Hepatocyte (in vitro differentiated cells): ENCODE results near the gene IMMP2L. TPM values are rescaled to one million over a fixed set of nuclear protein-coding genes. Genes with fewer than 3 reads are reported as not detected.

Source experiments
- DNase-seq: peaks from one replicate; pipeline ENCODE4 v3.0.0-alpha.2; 2016; ENCODE audit warnings: low spot score
- H2AFZ ChIP-seq: fragments of 200-600 bp; sonication (generic); 2 replicates; pipeline ENCODE4 v1.6.0; 2016; ENCODE audit warnings: antibody characterized with exemption, mild to moderate bottlenecking
- H3K27ac ChIP-seq: fragments of 200-600 bp; sonication (generic); 2 replicates; pipeline ENCODE4 v1.5.1; 2016; ENCODE audit warnings: mild to moderate bottlenecking
- H3K27me3 ChIP-seq: fragments of 200-600 bp; sonication (generic); 2 replicates; pipeline ENCODE4 v1.6.1; 2016
- H3K36me3 ChIP-seq: fragments of 200-600 bp; sonication (generic); replicated peaks from 2 replicates; pipeline ENCODE4 v1.5.1; 2016; ENCODE audit warnings: low read depth; ENCODE audit not compliant: insufficient read depth
- H3K4me1 ChIP-seq: fragments of 200-600 bp; sonication (generic); 2 replicates; pipeline ENCODE4 v1.5.1; 2016; ENCODE audit warnings: mild to moderate bottlenecking, moderate library complexity; ENCODE audit not compliant: insufficient read depth
- H3K4me2 ChIP-seq: fragments of 200-600 bp; sonication (generic); 2 replicates; pipeline ENCODE4 v1.6.0; 2016
- H3K4me3 ChIP-seq: fragments of 200-600 bp; sonication (generic); 2 replicates; pipeline ENCODE4 v1.5.1; 2016; ENCODE audit warnings: mild to moderate bottlenecking
- H3K79me2 ChIP-seq: fragments of 200-600 bp; sonication (generic); 2 replicates; pipeline ENCODE4 v1.6.0; 2017; ENCODE audit warnings: mild to moderate bottlenecking
- H3K9me2 ChIP-seq: fragments of 200-600 bp; sonication (generic); replicated peaks from 2 replicates; pipeline ENCODE4 v1.6.0; 2017; ENCODE audit warnings: mild to moderate bottlenecking; ENCODE audit not compliant: insufficient read depth
- H3K9me3 ChIP-seq: fragments of 200-600 bp; sonication (generic); 2 replicates; pipeline ENCODE4 v1.5.1; 2016; ENCODE audit warnings: low read depth, mild to moderate bottlenecking
- H4K20me1 ChIP-seq: fragments of 200-600 bp; sonication (generic); 2 replicates; pipeline ENCODE4 v1.6.0; 2016; ENCODE audit warnings: mild to moderate bottlenecking; ENCODE audit not compliant: insufficient read depth, poor library complexity, severe bottlenecking
- CTCF ChIP-seq: fragments of 200-600 bp; sonication (generic); IDR thresholded peaks from 2 replicates; pipeline ENCODE4 v1.5.1; 2016; ENCODE audit warnings: antibody characterized with exemption, mild to moderate bottlenecking; ENCODE audit not compliant: poor library complexity
- EZH2 ChIP-seq: fragments of 200-600 bp; sonication (generic); IDR thresholded peaks from 2 replicates; pipeline ENCODE4 v1.6.1; 2016; ENCODE audit warnings: antibody characterized with exemption, mild to moderate bottlenecking, borderline replicate concordance
- EZH2phosphoT487 ChIP-seq: fragments of 200-600 bp; sonication (generic); IDR thresholded peaks from one replicate; pipeline ENCODE4 v1.6.1; 2018; ENCODE audit warnings: antibody characterized with exemption, mild to moderate bottlenecking, low read depth, moderate library complexity; ENCODE audit not compliant: unreplicated experiment, severe bottlenecking
- WGBS: methylation state at CpG from one replicate; pipeline ENCODE4 v1.1.6; 2016; ENCODE audit warnings: low lambda C conversion rate; ENCODE audit errors: missing lambda C conversion rate; 5-methylcytosine and 5-hydroxymethylcytosine counted together
- polyA plus RNA-seq: library from polyadenylated mRNA; unstranded; fragments of >200 nt; fragmentation: Nextera tagmentation; extraction: Ambion mirVana; gene quantifications from 2 replicates; pipeline ENCODE4 v1.2.1, GENCODE V29; 2016
- total RNA-seq: library from RNA; depleted of rRNA; stranded (reverse); fragments of >200 nt; gene quantifications from 2 replicates; pipeline ENCODE4 v1.2.3, GENCODE V29; 2014

IMMP2L gene
- total and polyA plus RNA-seq, 2 experiments from 2014 or later = 13.3 to 17.6 TPM

GRCh38 chr7:111210043-111210442 lies 352.2 kb downstream of the IMMP2L start:
- TF ChIP-seq EZH2phosphoT487 (no peak), EZH2 (no peak), CTCF (no peak)
- H2AFZ ChIP-seq = no peak overlapping the region
- 91% methylated on average over 1 of the region's 1 CpG for WGBS

GRCh38 chr7:111205251-111205650 lies 357.0 kb downstream of the IMMP2L start:
- no peaks in the 10 kb centered on the region for H3K36me3 ChIP-seq
- no peaks in the 10 kb centered on the region for H3K4me1 ChIP-seq
- no peaks in the 10 kb centered on the region for H3K27me3 ChIP-seq
- H3K4me2 ChIP-seq = no peak overlapping the region
- H3K9me3 ChIP-seq = no peaks in the 10 kb centered on the region
- DNase-seq = no peak
- H2AFZ ChIP-seq = no peak overlapping the region
- no peak overlapping the region for H3K27ac ChIP-seq
- TF ChIP-seq CTCF = no peak
- TF ChIP-seq EZH2phosphoT487 = no peak
- no peak for TF ChIP-seq EZH2
- no peak overlapping the region for H3K4me3 ChIP-seq
- no peaks in the 10 kb centered on the region for H3K79me2 ChIP-seq
- no peaks in the 10 kb centered on the region for H4K20me1 ChIP-seq
- WGBS = 96% methylated on average over 1 of the region's 1 CpG
- H3K9me2 ChIP-seq = no peaks in the 10 kb centered on the region

More at GRCh38 chr7:111210043-111210442, 352.2 kb downstream of the IMMP2L start:
- no peaks in the 10 kb centered on the region for H3K27me3 ChIP-seq
- no peaks in the 10 kb centered on the region for H3K4me1 ChIP-seq
- H3K9me2 ChIP-seq = no peaks in the 10 kb centered on the region
- no peaks in the 10 kb centered on the region for H3K79me2 ChIP-seq
- no peak overlapping the region for H3K27ac ChIP-seq
- no peaks in the 10 kb centered on the region for H4K20me1 ChIP-seq
- no peaks in the 10 kb centered on the region for H3K9me3 ChIP-seq
- no peak overlapping the region for H3K4me3 ChIP-seq
- no peak for DNase-seq
- H3K4me2 ChIP-seq = no peak overlapping the region
- H3K36me3 ChIP-seq = no peaks in the 10 kb centered on the region

- no peaks in the 10 kb centered on the region for H3K9me3 ChIP-seq
- DNase-seq = no peak
- H3K79me2 ChIP-seq = no peaks in the 10 kb centered on the region
- no peaks in the 10 kb centered on the region for H3K4me1 ChIP-seq
- no peak overlapping the region for H3K4me2 ChIP-seq
- H3K27me3 ChIP-seq = no peaks in the 10 kb centered on the region
- H3K4me3 ChIP-seq = no peak overlapping the region
- no peaks in the 10 kb centered on the region for H3K9me2 ChIP-seq
- no peaks in the 10 kb centered on the region for H4K20me1 ChIP-seq
- no peak overlapping the region for H2AFZ ChIP-seq
- H3K36me3 ChIP-seq = no peaks in the 10 kb centered on the region
- TF ChIP-seq EZH2phosphoT487 (no peak), CTCF (no peak), EZH2 (no peak)
- H3K27ac ChIP-seq = no peak overlapping the region
- 97% methylated on average over 4 of the region's 4 CpGs for WGBS
These were observed 360.0 kb downstream of the IMMP2L start for GRCh38 chr7:111202321-111202720.

- TF ChIP-seq CTCF (no peak), EZH2 (no peak), EZH2phosphoT487 (no peak)
- H3K27ac ChIP-seq = no peak overlapping the region
- no peak overlapping the region for H3K4me3 ChIP-seq
- no peaks in the 10 kb centered on the region for H4K20me1 ChIP-seq
- DNase-seq = no peak
- no peaks in the 10 kb centered on the region for H3K27me3 ChIP-seq
- H3K4me2 ChIP-seq = no peak overlapping the region
- H3K4me1 ChIP-seq = no peaks in the 10 kb centered on the region
- no peaks in the 10 kb centered on the region for H3K9me3 ChIP-seq
- H3K9me2 ChIP-seq = no peaks in the 10 kb centered on the region
- no peak overlapping the region for H2AFZ ChIP-seq
- H3K79me2 ChIP-seq = no peaks in the 10 kb centered on the region
- H3K36me3 ChIP-seq = no peaks in the 10 kb centered on the region
These were observed 362.6 kb downstream of the IMMP2L start for GRCh38 chr7:111199643-111200042.
